Liver (tissue), 9 donors: ENCODE results near the gene NFAT5. TPM values are rescaled to one million over a fixed set of nuclear protein-coding genes. Genes with fewer than 3 reads are reported as not detected.

ENCODE experiments used
- DNase-seq: peaks from one replicate; pipeline ENCODE4 v3.0.0-alpha.2; 2017; ENCODE audit warnings: low spot score
- H3K27ac ChIP-seq, 2 donors: one replicate each; pipeline ENCODE4 v1.7.0; 2013; ENCODE audit warnings: inconsistent platforms in 2 of 2, low read length in 2 of 2, control low read depth in 1 of 2, low read depth in 1 of 2, mild to moderate bottlenecking in 1 of 2
- H3K27me3 ChIP-seq, 4 donors: one replicate each; pipeline versions ENCODE4 v1.6.1 to v1.7.0; 2013; ENCODE audit warnings: low read length in 3 of 4, inconsistent platforms in 1 of 4, mild to moderate bottlenecking in 1 of 4, moderate library complexity in 1 of 4; ENCODE audit not compliant: control insufficient read depth in 4 of 4, insufficient read depth in 4 of 4
- H3K36me3 ChIP-seq, 4 donors: one replicate each; pipeline versions ENCODE4 v1.6.1 to v1.7.0; 2013; ENCODE audit warnings: low read length in 3 of 4, mild to moderate bottlenecking in 3 of 4, low read depth in 1 of 4, moderate library complexity in 1 of 4; ENCODE audit not compliant: control insufficient read depth in 4 of 4, insufficient read depth in 3 of 4
- H3K4me1 ChIP-seq, 4 donors: one replicate each; pipeline versions ENCODE4 v1.6.1 to v1.7.0; 2013; ENCODE audit warnings: low read length in 3 of 4, mild to moderate bottlenecking in 3 of 4, moderate library complexity in 1 of 4; ENCODE audit not compliant: control insufficient read depth in 4 of 4, insufficient read depth in 4 of 4
- H3K4me3 ChIP-seq, 3 donors: one replicate each; pipeline versions ENCODE4 v1.6.1 to v1.7.0; 2013; ENCODE audit warnings: low read length in 3 of 3, control low read depth in 1 of 3, low read depth in 1 of 3, mild to moderate bottlenecking in 1 of 3
- H3K9ac ChIP-seq, 2 donors: one replicate each; pipeline ENCODE4 v1.7.0; 2013; ENCODE audit warnings: low read length in 2 of 2, mild to moderate bottlenecking in 2 of 2, moderate library complexity in 2 of 2, control low read depth in 1 of 2, low read depth in 1 of 2
- H3K9me3 ChIP-seq, 4 donors: one replicate each; pipeline versions ENCODE4 v1.6.1 to v1.7.0; 2013; ENCODE audit warnings: low read length in 3 of 4; ENCODE audit not compliant: control insufficient read depth in 4 of 4
- CTCF ChIP-seq: fragments of 150-350 bp; IDR thresholded peaks from 2 replicates; pipeline ENCODE4 v1.5.1; 2017; ENCODE audit warnings: improper control_type of control experiment, low read depth, low read length; ENCODE audit not compliant: missing input control
- EGR1 ChIP-seq, 2 donors: IDR thresholded peaks; 2 replicates each; pipeline ENCODE4 v1.6.1; 2016 to 2018; ENCODE audit warnings: antibody characterized with exemption in 2 of 2, low read depth in 2 of 2
- FOXA1 ChIP-seq: IDR thresholded peaks from 2 replicates; pipeline ENCODE4 v1.6.1; 2016; ENCODE audit warnings: antibody characterized with exemption
- FOXA2 ChIP-seq: IDR thresholded peaks from 2 replicates; pipeline ENCODE4 v1.6.1; 2016; ENCODE audit warnings: antibody characterized with exemption
- GABPA ChIP-seq, 2 donors: IDR thresholded peaks in 1 of 2; conservative IDR thresholded peaks in 1 of 2; 2 replicates each; pipeline ENCODE4 v1.6.1; 2016; ENCODE audit warnings: antibody characterized with exemption in 2 of 2, mild to moderate bottlenecking in 1 of 2, moderate library complexity in 1 of 2
- HNF4A ChIP-seq, 2 donors: conservative IDR thresholded peaks; 2 replicates each; pipeline ENCODE4 v1.6.1; 2016; ENCODE audit warnings: antibody characterized with exemption in 2 of 2, mild to moderate bottlenecking in 2 of 2
- HNF4G ChIP-seq: IDR thresholded peaks from 2 replicates; pipeline ENCODE4 v1.6.1; 2016; ENCODE audit warnings: antibody characterized with exemption
- JUND ChIP-seq, 2 donors: IDR thresholded peaks; 2 replicates each; pipeline ENCODE4 v1.6.1; 2016; ENCODE audit warnings: antibody characterized with exemption in 2 of 2
- MAX ChIP-seq: IDR thresholded peaks from 2 replicates; pipeline ENCODE4 v1.6.1; 2016; ENCODE audit warnings: antibody characterized with exemption
- NR2F2 ChIP-seq: IDR thresholded peaks from 2 replicates; pipeline ENCODE4 v1.6.1; 2016; ENCODE audit warnings: antibody characterized with exemption
- RAD21 ChIP-seq, 2 donors: IDR thresholded peaks; 2 replicates each; pipeline ENCODE4 v1.6.1; 2016; ENCODE audit warnings: antibody characterized with exemption in 2 of 2, mild to moderate bottlenecking in 2 of 2
- RXRA ChIP-seq, 2 donors: IDR thresholded peaks; 2 replicates each; pipeline ENCODE4 v1.6.1; 2017 to 2018; ENCODE audit warnings: antibody characterized with exemption in 2 of 2, mild to moderate bottlenecking in 1 of 2
- SP1 ChIP-seq: IDR thresholded peaks from 2 replicates; pipeline ENCODE4 v1.6.1; 2018; ENCODE audit warnings: antibody characterized with exemption, mild to moderate bottlenecking
- TAF1 ChIP-seq: conservative IDR thresholded peaks from 2 replicates; pipeline ENCODE4 v1.6.1; 2016; ENCODE audit warnings: antibody characterized with exemption, mild to moderate bottlenecking
- YY1 ChIP-seq: IDR thresholded peaks from 2 replicates; pipeline ENCODE4 v1.6.1; 2016; ENCODE audit warnings: antibody characterized with exemption, mild to moderate bottlenecking
- ZBTB33 ChIP-seq: IDR thresholded peaks from 2 replicates; pipeline ENCODE4 v1.6.1; 2016; ENCODE audit warnings: antibody characterized with exemption
- WGBS: extraction: QIAGEN DNeasy Blood & Tissue Kit; methylation state at CpG from one replicate; pipeline ENCODE4 v1.1.7; 2013; 5-methylcytosine and 5-hydroxymethylcytosine counted together
- polyA plus RNA-seq, 2 donors: library from polyadenylated mRNA; stranded (reverse) in 1 of 2; unstranded in 1 of 2; fragments of 200-250 nt in 1 of 2; fragments of >200 nt in 1 of 2; fragmentation: Nextera tagmentation in 1 of 2; extraction: Ambion mirVana in 1 of 2; gene quantifications; one replicate each; pipeline versions ENCODE4 v1.2.1 to v1.2.3, GENCODE V29; 2013 to 2015
- total RNA-seq, 2 donors: library from RNA; depleted of rRNA; stranded (reverse); fragments of >200 nt; gene quantifications; one replicate each; pipeline ENCODE4 v1.2.3, GENCODE V29; 2014
- donor health status: healthy.
- donor health status: healthy.
- donor health status: healthy.
- donor health status: healthy.
- donor health status: healthy.

Gene NFAT5
- total and polyA plus RNA-seq, 4 donors, result 1.5 to 21.0 (median 11.2) TPM

GRCh38 chr16:69718111-69718764 lies 152.5 kb downstream of the NFAT5 start:
- Histone ChIP-seq H3K36me3 (peaks cover 0 to 2% (median 0%) of the 10 kb centered on the region in 4 donors), H3K4me1 (no peaks in the 10 kb centered on the region), H3K4me3 (no peak overlapping the region), H3K27me3 (no peaks in the 10 kb centered on the region), H3K9ac (no peak overlapping the region), H3K9me3 (no peaks in the 10 kb centered on the region), H3K27ac (no peak overlapping the region)
- TF ChIP-seq ZBTB33, result no peak
- WGBS, result 86% methylated on average over 10 of the region's 10 CpGs
- no peak for DNase-seq

- DNase-seq, result no peak
- Histone ChIP-seq H3K27me3 (no peaks in the 10 kb centered on the region), H3K9me3 (no peaks in the 10 kb centered on the region), H3K27ac (no peak overlapping the region), H3K9ac (no peak overlapping the region), H3K36me3 (peaks cover 0 to 2% (median 0%) of the 10 kb centered on the region in 4 donors), H3K4me3 (no peak overlapping the region), H3K4me1 (no peaks in the 10 kb centered on the region)
- WGBS, result 93% methylated on average over 10 of the region's 10 CpGs
- no peak for TF ChIP-seq TAF1
These were observed 155.2 kb downstream of the NFAT5 start for GRCh38 chr16:69720822-69721430.

GRCh38 chr16:69721441-69721957 lies 155.7 kb downstream of the NFAT5 start:
- no peak overlapping the region for H3K4me3 ChIP-seq
- no peak for DNase-seq
- no peak for TF ChIP-seq RXRA (IDR thresholded peaks at IDR 0.05)
- no peak for TF ChIP-seq HNF4A (conservative IDR thresholded peaks at IDR 0.05)
- TF ChIP-seq FOXA2, result no peak
- H3K9me3 ChIP-seq, result no peaks in the 10 kb centered on the region
- H3K4me1 ChIP-seq, result no peaks in the 10 kb centered on the region
- no peak overlapping the region for H3K27ac ChIP-seq
- no peak overlapping the region for H3K9ac ChIP-seq
- no peaks in the 10 kb centered on the region for H3K27me3 ChIP-seq
- peaks cover 0 to 2% (median 0%) of the 10 kb centered on the region in 4 donors for H3K36me3 ChIP-seq
- WGBS, result 87% methylated on average over 6 of the region's 6 CpGs

- H3K9me3 ChIP-seq, result no peaks in the 10 kb centered on the region
- no peaks in the 10 kb centered on the region for H3K36me3 ChIP-seq
- no peak overlapping the region for H3K4me3 ChIP-seq
- H3K27me3 ChIP-seq, result no peaks in the 10 kb centered on the region
- 96% methylated on average over 2 of the region's 2 CpGs for WGBS
- H3K4me1 ChIP-seq, result peaks cover 0 to 4% (median 0%) of the 10 kb centered on the region in 4 donors
- TF ChIP-seq EGR1 (IDR thresholded peaks at IDR 0.05; ENCODE audit: low read depth in 2 of 2) (no peak), TAF1 (no peak), FOXA2 (no peak), FOXA1 (no peak), RAD21 (IDR thresholded peaks at IDR 0.05) (no peak), NR2F2 (no peak), YY1 (no peak), ZBTB33 (no peak), SP1 (no peak), CTCF (no peak), HNF4G (no peak), JUND (IDR thresholded peaks at IDR 0.05) (no peak), RXRA (IDR thresholded peaks at IDR 0.05) (no peak), MAX (no peak), HNF4A (conservative IDR thresholded peaks at IDR 0.05) (no peak), GABPA (IDR thresholded peaks at IDR 0.05 in 1 of 2, conservative IDR thresholded peaks at IDR 0.05 in 1 of 2) (no peak)
- no peak overlapping the region for H3K9ac ChIP-seq
- DNase-seq, result no peak
- H3K27ac ChIP-seq, result no peak overlapping the region
These were observed 158.7 kb downstream of the NFAT5 start for GRCh38 chr16:69724414-69724873.
